ENCODE data around the gene F5. TPM values are rescaled to one million over a fixed set of nuclear protein-coding genes. Genes with fewer than 3 reads are reported as not detected.
A peak's percentile ranks its signal among the peaks of the same experiment; 100 is the strongest.

Gene F5
- total RNA-seq, 1 donor from 2014 or later, result 1.6 TPM

- intact Hi-C loops (cut with DNase I), result no loop called here
- Histone ChIP-seq H3K4me3 (no peak overlapping the region), H3K36me3 (peaks cover 7% of the 10 kb centered on the region), H3K9me3 (no peaks in the 10 kb centered on the region), H3K27ac (no peak overlapping the region), H3K4me1 (peaks cover 16% of the 10 kb centered on the region), H3K27me3 (no peaks in the 10 kb centered on the region)
- no peak for DNase-seq
- TF ChIP-seq CTCF (IDR thresholded peaks at IDR 0.05), result no peak
- ATAC-seq, result no peak
These were observed 106.8 kb downstream of the F5 start for GRCh38 chr1:169479363-169480066.

GRCh38 chr1:169478094-169478672 lies 108.1 kb downstream of the F5 start:
- ATAC-seq, result no peak
- Histone ChIP-seq H3K36me3 (peaks cover 7% of the 10 kb centered on the region), H3K27me3 (no peaks in the 10 kb centered on the region), H3K4me3 (no peak overlapping the region), H3K9me3 (no peaks in the 10 kb centered on the region), H3K27ac (no peak overlapping the region), H3K4me1 (peaks cover 10% of the 10 kb centered on the region)
- no peak for DNase-seq
- TF ChIP-seq CTCF (IDR thresholded peaks at IDR 0.05), result no peak
- intact Hi-C loops (cut with DNase I), result no loop called here

GRCh38 chr1:169475806-169476387 lies 110.4 kb downstream of the F5 start:
- Histone ChIP-seq H3K36me3 (peaks cover 7% of the 10 kb centered on the region), H3K4me3 (no peak overlapping the region), H3K4me1 (peaks cover 5% of the 10 kb centered on the region), H3K27ac (no peak overlapping the region), H3K27me3 (no peaks in the 10 kb centered on the region), H3K9me3 (no peaks in the 10 kb centered on the region)
- TF ChIP-seq CTCF (IDR thresholded peaks at IDR 0.05), result no peak
- intact Hi-C loops (cut with DNase I), result no loop called here
- DNase-seq (no peak), ATAC-seq (no peak)

- H3K36me3 ChIP-seq, result peaks cover 7% of the 10 kb centered on the region
- peaks cover 5% of the 10 kb centered on the region for H3K4me1 ChIP-seq
- H3K4me3 ChIP-seq, result no peak overlapping the region
- no peak for ATAC-seq
- no peak for TF ChIP-seq CTCF (IDR thresholded peaks at IDR 0.05)
- no peaks in the 10 kb centered on the region for H3K27me3 ChIP-seq
- intact Hi-C loops (cut with DNase I), result no loop called here
- DNase-seq, result no peak
- no peak overlapping the region for H3K27ac ChIP-seq
- no peaks in the 10 kb centered on the region for H3K9me3 ChIP-seq
These were observed 111.8 kb downstream of the F5 start for GRCh38 chr1:169474302-169474995.

GRCh38 chr1:169473347-169473746 lies 112.9 kb downstream of the F5 start:
- no peak overlapping the region for H3K4me3 ChIP-seq
- ATAC-seq (peak; percentile 19), DNase-seq (no peak)
- H3K27me3 ChIP-seq, result no peaks in the 10 kb centered on the region
- no peak for TF ChIP-seq CTCF (IDR thresholded peaks at IDR 0.05)
- no peaks in the 10 kb centered on the region for H3K9me3 ChIP-seq
- peaks cover 7% of the 10 kb centered on the region for H3K36me3 ChIP-seq
- H3K27ac ChIP-seq, result no peak overlapping the region
- H3K4me1 ChIP-seq, result no peaks in the 10 kb centered on the region
- intact Hi-C loops (cut with DNase I), result no loop called here

All from upper lobe of right lung (tissue), 1 donor.